Effector CD4-positive, alpha-beta T cell (primary cell): ENCODE data around the gene HIVEP3.

Experiments
- DNase-seq: peaks from one replicate; pipeline ENCODE4 v3.0.0-alpha.2; 2020

The HIVEP3 gene

DNA sequence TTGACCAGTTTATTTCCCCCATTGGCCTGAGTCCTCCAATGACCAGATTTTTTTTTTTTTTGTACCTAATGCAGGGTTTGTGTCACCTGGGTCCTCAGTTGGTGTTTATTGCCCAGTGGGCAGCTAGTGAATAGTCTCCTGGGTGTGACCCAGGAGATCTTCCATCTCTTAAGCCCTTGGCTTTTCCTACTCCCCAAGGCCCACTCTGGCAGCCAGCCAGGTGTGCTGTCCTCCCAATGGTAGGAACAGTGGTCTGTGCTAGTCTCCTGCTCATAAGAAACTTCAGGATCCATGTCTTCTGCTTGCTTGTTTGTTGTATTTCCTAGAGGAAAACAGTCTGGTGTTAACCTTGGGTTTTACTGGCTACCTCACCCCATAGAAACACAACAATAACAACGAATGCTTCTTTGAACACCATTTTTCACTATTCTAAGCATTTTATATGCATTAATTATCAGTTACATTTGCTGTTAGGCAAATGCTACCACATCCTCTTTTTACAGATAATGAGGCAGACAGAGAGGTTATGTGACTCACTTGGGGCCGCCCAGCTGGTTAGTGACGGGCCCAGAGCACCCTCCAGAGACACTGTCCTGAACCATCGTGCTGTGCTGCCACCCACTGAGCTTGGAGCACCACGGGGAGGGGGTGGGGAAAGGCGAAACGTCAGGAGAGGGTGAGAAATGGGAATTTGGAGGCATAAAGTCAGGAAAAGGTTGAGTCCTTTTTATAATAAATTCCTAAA is 107.5 kb downstream of the HIVEP3 start:
- no peak for DNase-seq

DNA sequence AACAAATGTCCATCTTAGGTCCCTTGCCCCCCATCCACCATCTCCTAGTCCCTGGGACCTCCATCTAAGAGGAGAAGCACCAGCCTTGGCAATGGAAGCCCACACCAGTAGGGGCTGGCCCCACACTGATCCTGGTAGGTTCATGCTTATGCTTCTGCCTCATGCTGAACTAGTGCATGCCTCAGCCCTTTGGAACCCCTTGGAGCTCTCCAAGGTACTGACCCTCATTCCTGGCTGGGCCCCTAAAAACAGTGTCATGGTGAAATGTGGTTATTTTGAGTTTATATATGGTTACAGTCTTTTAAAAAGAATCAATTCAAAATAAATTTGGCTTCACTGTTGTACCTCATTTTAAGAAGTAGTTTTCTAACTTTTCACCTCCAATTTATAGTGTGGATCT is 108.3 kb downstream of the HIVEP3 start:
- no peak for DNase-seq

GRCh38 chr1:41809692-41810091 is 109.0 kb downstream of the HIVEP3 start:
- DNase-seq, result no peak

DNA sequence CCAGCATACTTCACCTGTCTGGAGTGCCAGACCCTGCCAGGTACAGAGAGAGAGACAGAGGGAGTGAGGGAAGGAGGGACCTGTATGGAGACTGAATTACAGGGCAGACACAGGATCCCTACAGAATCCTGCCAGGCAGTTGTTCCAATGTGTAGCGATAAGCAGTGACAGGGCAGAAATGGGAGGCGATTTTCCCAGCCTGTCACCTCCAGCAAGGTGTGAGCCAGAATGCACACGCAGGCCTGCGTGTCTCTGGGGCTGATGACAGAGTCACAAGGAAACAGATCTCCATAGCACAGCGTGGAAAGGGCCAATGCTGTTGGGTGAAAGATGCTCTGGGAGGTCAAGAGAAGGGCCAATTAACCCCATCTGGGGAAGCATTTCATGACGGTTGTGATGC is 111.3 kb downstream of the HIVEP3 start:
- no peak for DNase-seq

GRCh38 chr1:41806472-41807155 is 112.1 kb downstream of the HIVEP3 start:
- DNase-seq, result no peak

DNA sequence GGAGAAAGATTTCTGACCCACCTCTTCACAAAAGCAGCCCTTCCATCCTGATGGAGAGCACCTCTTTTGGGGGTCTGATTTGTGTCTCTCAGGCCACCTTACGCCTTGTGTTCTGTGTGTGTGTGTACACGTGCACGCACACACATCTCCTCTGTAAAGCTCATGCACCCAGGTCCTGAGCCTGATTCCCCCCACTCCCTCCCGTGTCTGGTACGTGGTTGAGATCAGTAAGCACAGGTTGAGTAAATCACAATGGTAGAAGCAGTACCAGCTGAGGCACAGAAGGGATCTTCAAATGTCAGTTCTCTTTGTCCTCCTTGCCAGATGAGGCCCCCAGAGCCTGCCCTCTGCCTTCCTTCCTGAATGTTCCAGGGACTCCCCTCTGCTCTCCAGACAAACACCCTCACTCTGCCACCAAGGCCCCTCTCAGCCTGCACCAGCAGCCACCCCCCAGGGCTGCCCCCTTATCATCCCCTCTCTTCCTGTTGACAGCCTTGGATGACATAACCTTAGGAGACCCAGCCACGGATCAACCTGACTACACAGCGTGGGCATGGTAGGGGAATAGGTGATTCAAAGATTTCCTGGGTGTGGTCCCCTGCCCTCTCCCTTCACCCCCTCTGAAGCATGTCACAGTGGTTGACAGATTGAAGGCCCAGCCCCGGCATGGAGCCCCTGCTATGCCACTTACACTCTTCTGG is 112.8 kb downstream of the HIVEP3 start:
- no peak for DNase-seq

DNA sequence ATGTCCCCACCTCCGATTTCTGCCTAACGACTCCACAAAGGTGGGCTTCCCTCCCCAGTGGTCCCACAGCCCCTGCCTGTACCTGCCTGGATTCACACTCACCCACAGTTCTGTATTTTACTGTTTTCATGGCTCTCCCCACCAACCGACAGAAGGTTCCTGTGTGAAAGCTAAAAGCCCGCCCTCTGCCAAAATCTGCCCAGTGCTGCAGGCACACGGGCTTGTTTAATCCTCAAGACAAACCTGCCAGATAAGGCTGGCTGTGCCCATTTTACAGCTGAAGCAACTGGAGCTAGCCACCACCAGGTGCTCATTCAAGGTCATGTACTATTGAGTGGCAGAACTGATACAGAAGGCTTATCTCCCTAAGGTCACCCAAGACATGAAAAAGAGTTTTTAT is 114.5 kb downstream of the HIVEP3 start:
- DNase-seq, result no peak

DNA sequence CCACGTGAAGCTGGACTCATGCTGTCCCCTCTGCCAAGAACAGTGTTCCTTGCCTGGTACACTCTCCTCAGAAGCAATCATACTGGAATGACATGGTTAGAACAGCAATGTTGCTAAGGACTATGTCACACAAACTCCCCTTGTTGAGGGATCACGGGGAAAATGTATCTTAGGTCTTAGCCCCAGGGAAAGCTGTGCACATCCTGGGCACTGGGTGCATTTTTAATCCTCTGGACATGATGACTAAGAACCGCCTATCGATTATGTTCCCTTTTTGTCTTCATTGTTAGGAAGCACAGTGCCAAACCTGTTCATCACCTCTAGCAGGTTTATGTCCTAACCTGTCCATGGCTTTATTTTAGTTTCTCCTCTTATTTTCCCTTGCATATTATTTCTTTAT is 115.1 kb downstream of the HIVEP3 start:
- no peak for DNase-seq

- no peak for DNase-seq
Observed at GRCh38 chr1:41802532-41803501, 115.9 kb downstream of the HIVEP3 start.

DNA sequence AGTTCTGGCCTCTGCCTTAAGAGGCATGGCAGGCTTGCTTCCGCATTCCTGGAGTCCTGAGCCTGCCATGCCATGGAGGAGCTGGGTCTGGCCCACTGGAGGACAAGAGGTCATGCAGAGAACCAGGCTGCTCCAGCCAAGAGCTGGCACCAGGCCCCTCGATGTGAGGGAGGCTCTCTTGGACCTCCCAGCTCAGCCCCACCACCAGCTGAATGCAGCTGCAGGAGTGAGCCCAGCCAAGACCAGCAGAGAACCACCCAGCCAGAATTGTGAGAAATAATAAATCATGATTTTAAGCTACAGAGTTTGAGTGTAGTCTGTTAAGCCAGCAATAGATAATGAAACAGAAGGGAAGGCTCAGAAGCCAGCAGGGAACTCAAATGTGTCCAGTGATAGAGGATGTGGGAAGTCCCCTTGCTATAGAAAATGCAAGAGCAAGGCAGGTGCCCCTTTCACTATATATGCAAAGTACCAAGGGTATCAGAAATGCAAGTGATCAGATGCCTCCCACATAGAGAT is 118.4 kb downstream of the HIVEP3 start:
- DNase-seq, result no peak

- DNase-seq, result no peak
Observed at GRCh38 chr1:41799723-41800122, 119.0 kb downstream of the HIVEP3 start.

DNA sequence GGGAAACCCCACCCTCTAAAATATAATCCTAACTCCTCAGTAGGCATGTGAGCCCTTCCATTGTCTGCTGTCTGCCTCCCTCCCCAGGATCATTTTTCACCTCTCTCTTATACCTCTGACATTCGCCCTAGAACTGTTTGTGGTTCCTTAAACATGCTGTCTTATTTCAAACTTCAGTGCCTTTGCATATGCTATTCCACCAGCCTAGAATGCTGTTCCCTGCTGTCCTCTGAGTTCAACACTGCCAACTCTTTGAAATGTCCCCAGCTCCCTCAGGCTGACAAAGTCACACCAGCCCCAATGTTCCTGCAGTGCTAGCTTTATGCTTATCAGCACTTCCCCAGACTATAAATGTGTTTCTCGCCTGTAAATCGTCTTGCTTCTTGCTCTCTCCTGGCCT is 119.5 kb downstream of the HIVEP3 start:
- no peak for DNase-seq

- DNase-seq, result no peak
Observed at GRCh38 chr1:41795205-41795762, 123.4 kb downstream of the HIVEP3 start.

DNA sequence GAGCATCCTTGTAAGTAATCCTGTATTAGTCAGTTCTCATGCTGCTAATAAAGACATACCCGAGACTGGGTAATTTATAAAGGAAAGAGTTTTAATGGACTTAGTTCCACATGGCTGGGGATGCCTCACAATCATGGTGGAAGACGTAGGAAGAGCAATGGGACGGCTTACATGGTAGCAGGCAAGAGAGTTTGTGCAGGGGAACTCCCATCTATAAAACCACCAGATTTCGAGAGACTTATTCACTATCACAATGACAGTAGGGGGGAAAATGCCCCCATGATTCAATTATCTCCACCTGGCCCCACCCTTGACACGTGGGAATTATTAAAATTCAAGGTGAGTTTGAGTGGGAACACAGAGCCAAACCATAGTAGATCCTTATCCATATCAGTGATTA is 124.7 kb downstream of the HIVEP3 start:
- DNase-seq, result no peak

GRCh38 chr1:41792485-41792770 is 126.3 kb downstream of the HIVEP3 start:
- DNase-seq, result no peak

- no peak for DNase-seq
Observed at GRCh38 chr1:41791667-41792484, 126.8 kb downstream of the HIVEP3 start.

GRCh38 chr1:41790351-41790750 is 128.4 kb downstream of the HIVEP3 start:
- no peak for DNase-seq

DNA sequence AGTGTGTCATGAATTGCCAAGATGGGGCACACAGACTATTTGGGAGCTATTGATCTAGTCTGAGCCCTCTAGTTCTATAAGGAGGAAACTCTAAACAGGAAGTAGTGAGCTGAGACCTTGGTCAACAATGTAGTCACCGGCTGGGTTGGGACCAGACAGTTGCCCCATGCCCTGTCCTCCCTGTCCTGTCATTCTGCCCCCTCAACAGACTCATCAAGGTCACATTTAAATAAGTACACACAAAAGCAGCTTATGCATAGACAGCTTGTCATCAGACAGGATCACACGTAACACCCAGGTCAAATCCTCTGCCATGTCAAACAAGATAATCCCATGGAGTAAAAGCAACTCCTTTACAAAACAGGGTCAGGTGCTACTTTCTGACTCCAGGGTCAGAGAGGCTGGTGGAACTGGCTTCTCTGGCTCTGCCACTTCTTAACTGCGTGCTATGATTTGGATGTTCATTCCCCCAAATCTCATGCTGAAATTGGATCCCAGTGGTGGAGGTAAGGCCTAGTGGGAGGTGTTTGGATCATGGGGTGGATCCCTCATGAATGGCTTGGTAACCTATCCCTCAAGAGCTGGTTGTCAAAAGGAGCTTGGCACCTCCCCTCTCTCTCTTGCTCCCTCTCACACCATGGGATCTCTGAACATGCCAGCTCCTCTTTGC is 128.9 kb downstream of the HIVEP3 start:
- no peak for DNase-seq

DNA sequence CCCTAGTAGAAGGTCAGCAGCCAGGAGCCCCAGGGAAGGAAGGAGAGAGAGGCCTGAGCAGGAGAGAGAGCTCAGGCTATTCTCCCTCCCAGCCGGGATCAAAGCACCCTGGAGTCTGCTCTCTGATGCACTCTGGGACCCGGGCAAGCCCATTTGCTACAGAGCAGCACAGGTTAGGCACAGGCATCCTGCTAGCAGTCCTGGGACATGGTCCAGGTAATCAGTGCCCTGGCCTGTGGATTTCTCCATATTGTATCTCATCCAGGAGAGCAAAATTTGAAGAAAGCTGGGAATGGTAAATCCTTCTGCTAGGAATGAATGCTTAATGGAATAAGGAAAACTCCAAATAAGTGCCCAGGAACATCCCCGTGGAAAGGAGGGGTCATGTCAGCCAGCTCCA is 130.3 kb downstream of the HIVEP3 start:
- DNase-seq, result no peak

GRCh38 chr1:41784531-41785274 is 134.0 kb downstream of the HIVEP3 start:
- DNase-seq, result no peak
